H9 (cell line): ENCODE results near the gene PIGX. TPM values are rescaled to one million over a fixed set of nuclear protein-coding genes. Genes with fewer than 3 reads are reported as not detected.

Source experiments
- DNase-seq: peaks from one replicate; pipeline ENCODE4 v3.0.0-alpha.2; 2017
- H2AFZ ChIP-seq: one replicate; pipeline ENCODE4 v1.6.1; 2013; ENCODE audit warnings: mild to moderate bottlenecking, low read length, control low read depth, moderate library complexity
- H2AK5ac ChIP-seq: 2 replicates; pipeline ENCODE4 v1.6.1; 2013; ENCODE audit warnings: low read length, control low read depth, mixed read lengths; ENCODE audit not compliant: insufficient read length
- H2BK120ac ChIP-seq: one replicate; pipeline ENCODE4 v1.6.1; 2013; ENCODE audit warnings: low read depth, mild to moderate bottlenecking, low read length, control low read depth, inconsistent platforms; ENCODE audit not compliant: poor library complexity, severe bottlenecking
- H2BK12ac ChIP-seq: 2 replicates; pipeline ENCODE4 v1.6.1; 2013; ENCODE audit warnings: low read length, control low read depth, mixed read lengths, low read depth; ENCODE audit not compliant: insufficient read length
- H2BK15ac ChIP-seq: 2 replicates; pipeline ENCODE4 v1.6.1; 2013; ENCODE audit warnings: low read depth, low read length, control low read depth
- H2BK20ac ChIP-seq: one replicate; pipeline ENCODE4 v1.6.1; 2013; ENCODE audit warnings: low read depth, mild to moderate bottlenecking, low read length, control low read depth, inconsistent platforms; ENCODE audit not compliant: poor library complexity, severe bottlenecking
- H2BK5ac ChIP-seq: 2 replicates; pipeline ENCODE4 v1.6.1; 2013; ENCODE audit warnings: low read length, control low read depth, mixed read lengths; ENCODE audit not compliant: insufficient read length
- H3K14ac ChIP-seq: 2 replicates; pipeline ENCODE4 v1.6.1; 2013; ENCODE audit warnings: low read length, control low read depth; ENCODE audit not compliant: insufficient read depth
- H3K18ac ChIP-seq: 2 replicates; pipeline ENCODE4 v1.6.1; 2013; ENCODE audit warnings: low read depth, mild to moderate bottlenecking, mixed read lengths, low read length, control low read depth; ENCODE audit not compliant: insufficient read length
- H3K23ac ChIP-seq: 2 replicates; pipeline ENCODE4 v1.6.1; 2013; ENCODE audit warnings: low read length, control low read depth, mixed read lengths, low read depth; ENCODE audit not compliant: insufficient read length
- H3K23me2 ChIP-seq: 2 replicates; pipeline ENCODE4 v1.6.1; 2013; ENCODE audit warnings: low read depth, mild to moderate bottlenecking, mixed read lengths, low read length, control low read depth; ENCODE audit not compliant: insufficient read length, poor library complexity, severe bottlenecking
- H3K27ac ChIP-seq: 2 replicates; pipeline ENCODE4 v1.5.1; 2013; ENCODE audit warnings: low read length, control low read depth, mixed read lengths, low read depth; ENCODE audit not compliant: insufficient read length
- H3K27me3 ChIP-seq: 2 replicates; pipeline ENCODE4 v1.6.1; 2013; ENCODE audit warnings: low read length, control low read depth, inconsistent platforms; ENCODE audit not compliant: insufficient read depth
- H3K4ac ChIP-seq: 2 replicates; pipeline ENCODE4 v1.6.1; 2013; ENCODE audit warnings: low read depth, mild to moderate bottlenecking, control low read depth, inconsistent platforms, low read length, moderate library complexity
- H3K4me1 ChIP-seq: 2 replicates; pipeline ENCODE4 v1.6.1; 2013; ENCODE audit warnings: low read length, control low read depth, inconsistent platforms; ENCODE audit not compliant: insufficient read depth
- H3K4me2 ChIP-seq: 2 replicates; pipeline ENCODE4 v1.6.1; 2013; ENCODE audit warnings: low read length, control low read depth, mixed read lengths; ENCODE audit not compliant: insufficient read length, insufficient read depth
- H3K56ac ChIP-seq: 2 replicates; pipeline ENCODE4 v1.6.1; 2013; ENCODE audit warnings: low read depth, mild to moderate bottlenecking, mixed read lengths, low read length, control low read depth; ENCODE audit not compliant: insufficient read length
- H3K79me1 ChIP-seq: 2 replicates; pipeline ENCODE4 v1.6.1; 2013; ENCODE audit warnings: low read depth, mild to moderate bottlenecking, moderate library complexity, low read length, control low read depth, inconsistent platforms; ENCODE audit not compliant: insufficient read depth, poor library complexity, severe bottlenecking
- H3K79me2 ChIP-seq: 2 replicates; pipeline ENCODE4 v1.6.1; 2013; ENCODE audit warnings: low read length, control low read depth, inconsistent platforms; ENCODE audit not compliant: insufficient read depth
- H3K9ac ChIP-seq: 2 replicates; pipeline ENCODE4 v1.6.1; 2013; ENCODE audit warnings: low read length, control low read depth, mixed read lengths; ENCODE audit not compliant: insufficient read length; ENCODE audit errors: extremely low read depth
- H3K9me3 ChIP-seq: one replicate; pipeline ENCODE4 v1.6.1; 2013; ENCODE audit warnings: low read depth, low read length, inconsistent platforms; ENCODE audit not compliant: control insufficient read depth
- H3T11ph ChIP-seq: one replicate; pipeline ENCODE4 v1.6.1; 2013; ENCODE audit warnings: mild to moderate bottlenecking, low read length, control low read depth, inconsistent platforms
- H4K20me1 ChIP-seq: one replicate; pipeline ENCODE4 v1.6.1; 2013; ENCODE audit not compliant: control insufficient read depth, insufficient read length, insufficient read depth
- H4K5ac ChIP-seq: 2 replicates; pipeline ENCODE4 v1.6.1; 2013; ENCODE audit warnings: low read depth, mild to moderate bottlenecking, mixed read lengths, low read length, control low read depth; ENCODE audit not compliant: insufficient read length
- H4K8ac ChIP-seq: replicated peaks from 2 replicates; pipeline ENCODE4 v1.6.1; 2013; ENCODE audit warnings: low read length, control low read depth, mixed read lengths, low read depth; ENCODE audit not compliant: insufficient read length
- H4K91ac ChIP-seq: 2 replicates; pipeline ENCODE4 v1.6.1; 2013; ENCODE audit warnings: low read depth, mild to moderate bottlenecking, moderate library complexity, mixed read lengths, low read length, control low read depth; ENCODE audit not compliant: insufficient read length
- H3K27ac Mint-ChIP-seq, 3 experiments: 2 replicates in 2 of 3; 3 replicates in 1 of 3; pipeline ENCODE4 v1.8.0; 2020 to 2021; ENCODE audit warnings: mixed read lengths in 3 of 3, mild to moderate bottlenecking in 1 of 3, moderate library complexity in 1 of 3
- H3K27me3 Mint-ChIP-seq: 2 replicates; pipeline ENCODE4 v1.8.0; 2021; ENCODE audit warnings: low read depth, mild to moderate bottlenecking, moderate library complexity, mixed read lengths
- H3K36me3 Mint-ChIP-seq, 3 experiments: 2 replicates in 2 of 3; 3 replicates in 1 of 3; pipeline ENCODE4 v1.8.0; 2020 to 2021; ENCODE audit warnings: low read depth in 3 of 3, mixed read lengths in 3 of 3; ENCODE audit not compliant: insufficient read depth in 1 of 3
- H3K4me1 Mint-ChIP-seq, 2 experiments: 2 replicates each; pipeline ENCODE4 v1.8.0; 2020; ENCODE audit warnings: mixed read lengths in 2 of 2
- H3K4me3 Mint-ChIP-seq, 2 experiments: 2 replicates in 1 of 2; 3 replicates in 1 of 2; pipeline ENCODE4 v1.8.0; 2020 to 2021; ENCODE audit warnings: mild to moderate bottlenecking in 2 of 2, mixed read lengths in 2 of 2, moderate library complexity in 1 of 2
- H3K9me3 Mint-ChIP-seq, 2 experiments: 2 replicates in 1 of 2; 3 replicates in 1 of 2; pipeline ENCODE4 v1.8.0; 2020; ENCODE audit warnings: mild to moderate bottlenecking in 2 of 2, mixed read lengths in 2 of 2, moderate library complexity in 1 of 2
- WGBS: extraction: QIAGEN DNeasy Blood & Tissue Kit; methylation state at CpG from one replicate; pipeline ENCODE4 v1.1.7; 2013; ENCODE audit warnings: missing lambda C conversion rate, low lambda C conversion rate, mixed read lengths; ENCODE audit not compliant: insufficient read length; ENCODE audit errors: extremely low coverage; 5-methylcytosine and 5-hydroxymethylcytosine counted together
- total RNA-seq: library from RNA; stranded (reverse); gene quantifications from 2 replicates; pipeline ENCODE4 v1.2.1, GENCODE V29; 2021
- TF ChIP-seq, protein P1 (sequence below): fragments of 200-600 bp; sonication (generic); conservative IDR thresholded peaks from 3 replicates; pipeline ENCODE4 v1.8.0; 2021; ENCODE audit warnings: antibody characterized with exemption, mild to moderate bottlenecking

Gene PIGX
- total RNA-seq, 1 experiment from 2014 or later = 20.0 TPM

DNA sequence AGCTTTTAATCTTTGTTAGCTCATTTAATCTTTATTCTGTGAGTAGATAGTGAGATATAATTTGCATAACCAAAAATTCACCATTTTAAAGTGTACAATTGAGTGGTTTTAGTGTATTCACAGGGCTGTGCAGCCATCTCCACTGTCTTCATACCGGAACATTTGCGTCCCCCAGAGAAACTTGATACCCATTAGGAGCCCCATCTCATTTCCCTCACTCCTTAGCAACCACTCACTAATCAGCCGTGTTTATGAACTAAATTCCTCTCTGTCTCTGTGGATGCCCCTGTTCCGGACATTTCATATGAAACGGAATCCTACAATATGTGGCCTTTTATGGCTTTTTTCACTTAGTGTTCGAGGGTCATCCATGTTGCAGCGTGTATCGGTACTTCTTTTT, 65.7 kb downstream of the PIGX start:
- Histone ChIP-seq H3K56ac (no peak overlapping the region), H3K9me3 (no peaks in the 10 kb centered on the region), H3K18ac (no peak overlapping the region), H2BK12ac (no peak overlapping the region), H3K9ac (no peak overlapping the region), H2BK5ac (no peak overlapping the region), H4K5ac (no peak overlapping the region), H2AK5ac (no peak overlapping the region), H3K79me1 (no peaks in the 10 kb centered on the region), H3K79me2 (peaks cover 36% of the 10 kb centered on the region; the same call in 1 of the 2 replicates), H3K4ac (no peak overlapping the region), H2BK120ac (no peak overlapping the region), H2BK20ac (no peak overlapping the region), H3K27ac (no peak overlapping the region), H3K4me1 (no peaks in the 10 kb centered on the region), H3K23ac (no peak overlapping the region), H2AFZ (no peak overlapping the region), H3K27me3 (no peaks in the 10 kb centered on the region), H4K20me1 (no peaks in the 10 kb centered on the region), H3K4me2 (no peak overlapping the region), H4K8ac (no peak overlapping the region), H2BK15ac (no peak overlapping the region), H3K14ac (no peak overlapping the region), H4K91ac (no peak overlapping the region), H3T11ph (no peak overlapping the region), H3K23me2 (no peaks in the 10 kb centered on the region)
- peaks cover 8 to 16% of the 10 kb centered on the region in 2 experiments for H3K4me1 Mint-ChIP-seq
- H3K9me3 Mint-ChIP-seq = peaks cover 12 to 23% of the 10 kb centered on the region in 2 experiments
- peak overlapping the region in 1 of 3 experiments; percentile 44; a peak in 1 of 7 replicates for H3K27ac Mint-ChIP-seq
- no peak overlapping the region for H3K4me3 Mint-ChIP-seq
- no CpG with 5 or more reads among the region's 8 CpGs for WGBS
- TF ChIP-seq, protein P1, sequence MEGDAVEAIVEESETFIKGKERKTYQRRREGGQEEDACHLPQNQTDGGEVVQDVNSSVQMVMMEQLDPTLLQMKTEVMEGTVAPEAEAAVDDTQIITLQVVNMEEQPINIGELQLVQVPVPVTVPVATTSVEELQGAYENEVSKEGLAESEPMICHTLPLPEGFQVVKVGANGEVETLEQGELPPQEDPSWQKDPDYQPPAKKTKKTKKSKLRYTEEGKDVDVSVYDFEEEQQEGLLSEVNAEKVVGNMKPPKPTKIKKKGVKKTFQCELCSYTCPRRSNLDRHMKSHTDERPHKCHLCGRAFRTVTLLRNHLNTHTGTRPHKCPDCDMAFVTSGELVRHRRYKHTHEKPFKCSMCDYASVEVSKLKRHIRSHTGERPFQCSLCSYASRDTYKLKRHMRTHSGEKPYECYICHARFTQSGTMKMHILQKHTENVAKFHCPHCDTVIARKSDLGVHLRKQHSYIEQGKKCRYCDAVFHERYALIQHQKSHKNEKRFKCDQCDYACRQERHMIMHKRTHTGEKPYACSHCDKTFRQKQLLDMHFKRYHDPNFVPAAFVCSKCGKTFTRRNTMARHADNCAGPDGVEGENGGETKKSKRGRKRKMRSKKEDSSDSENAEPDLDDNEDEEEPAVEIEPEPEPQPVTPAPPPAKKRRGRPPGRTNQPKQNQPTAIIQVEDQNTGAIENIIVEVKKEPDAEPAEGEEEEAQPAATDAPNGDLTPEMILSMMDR = no peak
- no peaks in the 10 kb centered on the region for H3K27me3 Mint-ChIP-seq
- H3K36me3 Mint-ChIP-seq = peaks cover 29 to 46% (median 30%) of the 10 kb centered on the region in 3 experiments
- DNase-seq = no peak
